Stimulated activated CD8-positive, alpha-beta memory T cell treated with anti-CD3 and anti-CD28 coated beads, Interleukin-7, amount 100 ng/mL, for 1 hour (primary cell): ENCODE data around the gene KIAA0825.

Experiments used
- DNase-seq, 2 donors: peaks; one replicate each; pipeline ENCODE4 v3.0.0-alpha.2; 2020; ENCODE audit warnings: low read depth in 2 of 2

KIAA0825 gene

GRCh38 chr5:94243612-94244011 is 374.8 kb downstream of the KIAA0825 start:
- no peak for DNase-seq

- DNase-seq = no peak
Observed at GRCh38 chr5:94240993-94241651, 377.3 kb downstream of the KIAA0825 start.

DNA sequence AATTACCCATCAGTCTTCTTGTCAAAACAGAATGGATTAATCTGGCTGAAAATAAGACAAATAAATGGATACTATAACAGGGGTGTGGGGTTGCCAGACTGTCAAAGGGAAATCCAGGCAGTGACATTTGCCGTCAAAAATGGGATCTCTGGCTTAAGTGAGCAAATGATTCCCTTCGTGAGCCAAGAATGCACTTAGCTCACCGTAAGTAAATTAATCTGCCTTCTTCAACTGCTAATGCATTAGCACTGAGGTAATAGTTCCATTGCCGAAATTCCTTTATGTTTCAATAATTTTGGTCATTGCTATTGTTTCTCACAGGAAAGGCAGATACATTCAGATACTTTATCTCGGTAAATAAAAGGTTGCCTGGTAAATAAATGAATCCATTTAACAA is 377.8 kb downstream of the KIAA0825 start:
- no peak for DNase-seq

- DNase-seq = no peak
Observed at GRCh38 chr5:94240134-94240533, 378.3 kb downstream of the KIAA0825 start.

DNA sequence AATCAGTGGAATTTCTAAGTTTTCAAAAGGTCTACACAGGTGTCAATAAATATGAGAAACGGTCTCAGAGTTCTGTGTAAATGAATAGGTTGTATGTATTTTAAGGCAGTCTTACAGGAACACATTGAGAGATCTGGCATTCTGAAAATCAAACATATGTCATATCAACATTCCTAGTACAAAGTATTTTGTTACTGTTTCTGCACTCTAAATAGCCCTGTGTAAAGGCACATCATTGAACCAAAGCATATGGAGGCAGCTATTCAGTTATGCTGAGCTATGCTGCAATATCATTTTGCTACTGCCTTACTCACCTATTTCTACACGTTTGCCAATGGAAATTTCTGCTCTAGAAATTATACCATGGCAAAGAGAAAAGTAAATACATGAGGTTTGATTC is 379.1 kb downstream of the KIAA0825 start:
- no peak for DNase-seq

- DNase-seq = no peak
Observed at GRCh38 chr5:94234987-94235386, 383.4 kb downstream of the KIAA0825 start.

DNA sequence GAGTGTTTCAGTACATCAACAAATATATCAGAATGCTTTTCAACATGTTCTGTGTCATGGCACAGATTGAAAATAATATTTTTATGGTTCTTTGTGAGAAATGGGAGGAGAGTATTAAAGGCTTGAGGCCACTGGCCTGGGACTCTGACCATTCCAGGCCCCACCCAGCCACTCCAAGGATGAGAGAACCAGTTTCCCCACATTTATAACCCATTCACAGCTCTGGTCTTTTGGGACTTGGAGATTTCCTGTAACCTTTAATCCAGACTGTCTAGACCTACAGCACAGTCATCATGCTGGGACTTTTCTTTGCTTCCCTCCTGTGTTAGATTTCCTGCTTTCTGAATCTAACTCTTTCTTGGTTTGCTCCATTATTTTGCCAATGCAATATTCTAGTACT is 389.6 kb downstream of the KIAA0825 start:
- DNase-seq = no peak

GRCh38 chr5:94223235-94223634 is 395.2 kb downstream of the KIAA0825 start:
- DNase-seq = no peak

GRCh38 chr5:94218374-94218773 is 400.0 kb downstream of the KIAA0825 start:
- DNase-seq = no peak

GRCh38 chr5:94217745-94218144 is 400.7 kb downstream of the KIAA0825 start:
- no peak for DNase-seq

DNA sequence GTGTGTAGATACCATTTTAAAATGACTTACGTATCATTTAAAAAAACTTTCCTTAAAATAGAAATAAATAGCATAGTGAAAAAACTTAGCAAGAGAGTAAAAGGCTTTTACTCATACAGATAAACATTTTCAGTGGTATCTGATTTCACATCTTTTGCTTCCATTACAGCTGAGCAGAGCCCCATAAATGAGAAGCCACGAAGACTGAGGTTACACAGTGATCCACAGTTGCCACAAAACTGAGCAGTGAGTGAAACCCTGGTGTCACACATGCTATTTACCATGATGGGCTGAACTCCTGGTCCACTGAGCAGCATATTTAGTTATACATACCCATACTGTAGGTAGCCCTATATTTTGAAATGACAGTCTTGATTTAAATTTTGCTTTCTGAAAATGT is 401.2 kb downstream of the KIAA0825 start:
- no peak for DNase-seq

GRCh38 chr5:94212476-94212875 is 405.9 kb downstream of the KIAA0825 start:
- no peak for DNase-seq

GRCh38 chr5:94209774-94210355 is 408.5 kb downstream of the KIAA0825 start:
- DNase-seq = no peak

DNA sequence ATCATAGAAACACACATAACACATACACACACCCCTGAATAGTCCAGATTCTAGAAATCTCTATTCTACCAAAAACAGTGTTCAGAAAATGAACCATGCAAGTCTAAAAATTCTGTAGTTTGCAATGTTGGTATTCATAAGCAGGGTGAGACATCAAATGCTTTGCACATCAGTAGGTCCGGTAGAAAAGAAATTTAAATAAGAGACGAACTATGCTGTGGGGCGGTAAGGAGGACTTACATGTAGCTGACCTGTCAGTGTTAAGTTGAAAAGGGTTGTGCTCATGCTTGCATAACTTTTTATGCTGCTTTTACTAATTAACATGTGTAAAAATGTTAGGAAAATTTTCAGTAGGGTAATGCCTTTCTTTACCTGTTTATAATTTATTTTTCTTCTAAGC is 409.1 kb downstream of the KIAA0825 start:
- DNase-seq = no peak

- DNase-seq = no peak
Observed at GRCh38 chr5:94199566-94199965, 418.8 kb downstream of the KIAA0825 start.

DNA sequence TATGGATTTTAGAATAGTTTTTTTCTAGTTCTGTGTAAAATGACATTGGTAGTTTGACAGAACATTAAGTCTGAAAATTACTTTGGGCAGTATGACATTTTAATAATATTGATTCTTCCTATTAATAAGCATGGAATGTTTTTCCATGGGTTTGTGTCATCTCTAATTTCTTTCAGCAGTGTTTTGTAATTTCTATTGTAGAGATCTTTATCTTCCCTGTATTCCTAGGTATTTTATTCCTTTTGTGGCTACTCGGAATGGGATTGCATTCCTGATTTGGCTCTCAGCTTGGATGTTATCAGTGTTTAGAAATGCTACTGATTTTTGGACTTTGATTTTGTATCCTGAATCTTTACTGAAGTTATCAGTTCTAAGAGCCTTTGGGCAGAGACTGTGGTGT is 420.4 kb downstream of the KIAA0825 start:
- DNase-seq = no peak

GRCh38 chr5:94196953-94197352 is 421.5 kb downstream of the KIAA0825 start:
- no peak for DNase-seq

DNA sequence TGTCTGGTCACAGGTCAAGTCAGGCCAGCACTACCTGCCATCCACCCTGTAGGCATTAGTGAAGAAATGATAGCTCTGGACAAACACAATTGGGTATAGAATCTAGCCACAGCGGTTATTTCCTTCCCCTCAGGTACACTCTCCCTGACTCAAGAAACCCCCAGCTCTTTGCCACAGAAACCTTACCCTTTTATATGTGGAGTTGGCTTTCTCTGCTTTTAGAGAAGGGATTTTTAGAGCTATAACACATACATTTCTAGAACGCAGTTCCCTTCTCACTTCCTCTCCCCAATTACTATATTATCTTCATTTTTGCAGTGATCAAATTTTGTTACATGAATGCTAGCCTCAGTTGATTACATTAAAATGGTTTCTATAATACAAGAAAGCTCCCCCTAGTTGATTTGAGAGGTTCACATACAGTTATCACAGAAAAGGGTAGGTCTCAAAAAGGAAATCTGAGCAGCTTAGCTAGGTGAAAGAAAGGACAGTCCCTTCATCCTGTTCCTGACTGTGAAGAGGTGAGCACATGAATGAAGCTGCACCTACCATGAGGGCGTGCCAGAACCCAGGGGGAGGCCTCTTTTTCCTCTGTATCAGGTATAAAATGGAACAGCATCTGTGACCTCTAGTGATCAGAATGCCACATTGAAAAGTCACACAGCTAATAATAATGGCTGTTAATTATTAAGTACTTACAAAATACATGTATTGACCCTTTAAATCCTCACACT is 425.6 kb downstream of the KIAA0825 start:
- DNase-seq = no peak

GRCh38 chr5:94191604-94192003 is 426.8 kb downstream of the KIAA0825 start:
- DNase-seq = no peak

- DNase-seq = no peak
Observed at GRCh38 chr5:94188725-94189124, 429.7 kb downstream of the KIAA0825 start.

GRCh38 chr5:94184870-94185269 is 433.5 kb downstream of the KIAA0825 start:
- DNase-seq = no peak

DNA sequence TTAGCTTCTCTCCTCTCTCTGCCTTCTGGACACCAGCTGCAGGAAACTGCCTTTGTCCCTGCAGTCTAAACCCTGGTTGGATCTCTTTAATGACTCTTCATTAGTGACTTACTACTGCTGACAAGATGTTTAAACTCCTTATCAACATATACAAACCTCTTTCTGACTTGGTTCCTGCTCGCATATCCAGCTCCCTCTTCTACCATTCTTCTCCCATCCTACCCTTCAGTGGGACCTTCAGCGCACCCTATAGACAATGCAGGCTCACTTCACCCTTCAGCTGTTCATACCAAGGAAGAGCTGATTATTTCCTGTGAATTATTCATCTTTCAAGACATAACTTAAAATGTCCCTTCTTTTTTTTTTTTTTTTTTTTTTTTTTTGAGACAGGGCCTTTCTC is 436.5 kb downstream of the KIAA0825 start:
- DNase-seq = no peak

GRCh38 chr5:94180761-94181160 is 437.6 kb downstream of the KIAA0825 start:
- no peak for DNase-seq
